DMS114 treated with DMSO at 0.1 percent for 48 hours (cell line): Measurements from ENCODE around the gene SGMS1.

Source experiments
- DNase-seq: peaks from one replicate; lab custom pipeline; 2025; ENCODE audit not compliant: unreplicated experiment; lab: John Stamatoyannopoulos, UW

Gene SGMS1

GRCh38 chr10:50404021-50404773 lies 219.6 kb downstream of the SGMS1 start:
- no peak for DNase-seq

- DNase-seq: no peak
These were observed 220.7 kb downstream of the SGMS1 start for GRCh38 chr10:50403074-50403473.

- no peak for DNase-seq
These were observed 221.3 kb downstream of the SGMS1 start for GRCh38 chr10:50402466-50402865.

GRCh38 chr10:50400694-50401093 lies 223.1 kb downstream of the SGMS1 start:
- DNase-seq: no peak

GRCh38 chr10:50398823-50399222 lies 224.9 kb downstream of the SGMS1 start:
- no peak for DNase-seq

- no peak for DNase-seq
These were observed 225.4 kb downstream of the SGMS1 start for GRCh38 chr10:50398381-50398780.

GRCh38 chr10:50397312-50398140 lies 226.2 kb downstream of the SGMS1 start:
- DNase-seq: no peak

- DNase-seq: no peak
These were observed 227.1 kb downstream of the SGMS1 start for GRCh38 chr10:50396491-50397311.

- no peak for DNase-seq
These were observed 227.9 kb downstream of the SGMS1 start for GRCh38 chr10:50395851-50396250.

GRCh38 chr10:50395271-50395670 lies 228.5 kb downstream of the SGMS1 start:
- no peak for DNase-seq

- no peak for DNase-seq
These were observed 228.9 kb downstream of the SGMS1 start for GRCh38 chr10:50394832-50395231.

- DNase-seq: no peak
These were observed 229.8 kb downstream of the SGMS1 start for GRCh38 chr10:50393784-50394467.

GRCh38 chr10:50392966-50393718 lies 230.6 kb downstream of the SGMS1 start:
- no peak for DNase-seq

GRCh38 chr10:50392426-50392825 lies 231.3 kb downstream of the SGMS1 start:
- no peak for DNase-seq

- no peak for DNase-seq
These were observed 233.5 kb downstream of the SGMS1 start for GRCh38 chr10:50390302-50390701.

- DNase-seq: no peak
These were observed 235.6 kb downstream of the SGMS1 start for GRCh38 chr10:50388181-50388580.

GRCh38 chr10:50387732-50388073 lies 236.1 kb downstream of the SGMS1 start:
- DNase-seq: no peak

GRCh38 chr10:50387007-50387731 lies 236.6 kb downstream of the SGMS1 start:
- no peak for DNase-seq

GRCh38 chr10:50385624-50386023 lies 238.1 kb downstream of the SGMS1 start:
- DNase-seq: no peak

GRCh38 chr10:50384898-50385297 lies 238.9 kb downstream of the SGMS1 start:
- DNase-seq: no peak
